GM12872 (cell line): ENCODE results near the gene MPO.

Source experiments
- TF ChIP-seq, protein P1 (sequence below): IDR thresholded peaks from 3 replicates; pipeline ENCODE4 v1.5.1; 2011; ENCODE audit warnings: low read depth, mild to moderate bottlenecking, low read length, moderate library complexity; ENCODE audit not compliant: insufficient read depth

The MPO gene

GRCh38 chr17:58302171-58302918 lies 21.6 kb upstream of the MPO start:
- TF ChIP-seq, protein P1, sequence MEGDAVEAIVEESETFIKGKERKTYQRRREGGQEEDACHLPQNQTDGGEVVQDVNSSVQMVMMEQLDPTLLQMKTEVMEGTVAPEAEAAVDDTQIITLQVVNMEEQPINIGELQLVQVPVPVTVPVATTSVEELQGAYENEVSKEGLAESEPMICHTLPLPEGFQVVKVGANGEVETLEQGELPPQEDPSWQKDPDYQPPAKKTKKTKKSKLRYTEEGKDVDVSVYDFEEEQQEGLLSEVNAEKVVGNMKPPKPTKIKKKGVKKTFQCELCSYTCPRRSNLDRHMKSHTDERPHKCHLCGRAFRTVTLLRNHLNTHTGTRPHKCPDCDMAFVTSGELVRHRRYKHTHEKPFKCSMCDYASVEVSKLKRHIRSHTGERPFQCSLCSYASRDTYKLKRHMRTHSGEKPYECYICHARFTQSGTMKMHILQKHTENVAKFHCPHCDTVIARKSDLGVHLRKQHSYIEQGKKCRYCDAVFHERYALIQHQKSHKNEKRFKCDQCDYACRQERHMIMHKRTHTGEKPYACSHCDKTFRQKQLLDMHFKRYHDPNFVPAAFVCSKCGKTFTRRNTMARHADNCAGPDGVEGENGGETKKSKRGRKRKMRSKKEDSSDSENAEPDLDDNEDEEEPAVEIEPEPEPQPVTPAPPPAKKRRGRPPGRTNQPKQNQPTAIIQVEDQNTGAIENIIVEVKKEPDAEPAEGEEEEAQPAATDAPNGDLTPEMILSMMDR = no peak

DNA sequence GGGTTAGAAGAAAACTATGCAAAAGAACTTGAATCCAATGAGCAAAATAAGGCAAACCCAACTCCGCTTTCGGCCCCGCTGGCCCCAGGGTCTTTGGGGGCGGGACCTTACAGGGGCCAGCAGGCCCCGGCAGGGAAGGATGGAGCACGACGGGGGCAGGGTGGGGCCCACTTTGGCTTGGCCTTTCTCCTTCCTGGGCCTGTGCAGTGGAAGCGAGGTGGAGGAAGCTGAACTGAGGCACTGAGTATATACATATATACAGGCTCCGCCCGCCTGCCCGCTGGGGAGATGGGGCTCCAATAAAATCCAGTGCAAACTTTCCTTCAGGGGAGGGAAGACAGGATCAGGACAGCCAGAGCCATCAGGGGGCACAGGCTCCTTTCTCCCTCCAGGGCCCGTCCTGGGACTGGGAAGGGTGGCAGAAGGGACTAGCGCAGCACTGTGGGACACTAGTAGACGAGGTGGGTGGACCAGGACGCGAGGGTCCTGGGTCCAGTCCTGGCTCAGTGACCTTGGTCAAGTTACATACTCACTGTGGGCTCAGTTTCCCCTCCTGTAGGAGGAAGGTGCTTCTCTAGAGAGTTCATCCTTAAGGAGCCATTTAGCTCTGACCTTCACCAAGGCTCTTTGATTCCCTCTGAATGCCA lies 20.9 kb upstream of the MPO start:
- TF ChIP-seq, protein P1 = no peak

- TF ChIP-seq, protein P1 = no peak
These were observed 19.6 kb upstream of the MPO start for GRCh38 chr17:58300336-58300735.

DNA sequence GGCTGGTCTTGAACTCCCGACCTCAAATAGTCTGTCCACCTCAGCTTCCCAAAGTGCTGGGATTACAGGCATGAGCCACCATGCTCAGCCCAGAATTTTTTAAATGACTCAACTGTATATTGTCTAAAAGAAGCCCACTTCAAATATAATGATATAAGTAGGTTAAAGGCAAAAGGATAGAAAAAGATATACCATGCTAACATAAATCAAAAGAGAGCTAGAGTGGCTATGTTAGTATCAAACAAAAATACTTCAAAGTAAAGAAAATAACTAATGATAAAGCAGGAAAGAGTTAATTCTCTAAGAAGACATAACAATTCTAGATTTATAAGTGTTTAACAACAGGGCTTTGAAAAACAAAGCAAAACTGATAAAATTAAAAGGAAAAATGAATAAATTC lies 13.3 kb upstream of the MPO start:
- TF ChIP-seq, protein P1 = no peak

- TF ChIP-seq, protein P1 = no peak
These were observed 10.5 kb upstream of the MPO start for GRCh38 chr17:58291246-58291645.

- TF ChIP-seq, protein P1 = no peak
These were observed 9.1 kb upstream of the MPO start for GRCh38 chr17:58289869-58290268.

- TF ChIP-seq, protein P1 = no peak
These were observed 4.7 kb upstream of the MPO start for GRCh38 chr17:58285422-58285810.
